Neural cell (in vitro differentiated cells): ENCODE measurements around the gene NYAP1. TPM values are rescaled to one million over a fixed set of nuclear protein-coding genes. Genes with fewer than 3 reads are reported as not detected.
"Not testable (repeated sequence)": the region's sequence is repeated elsewhere in the genome, so short reads cannot be mapped to it uniquely, and the experiment has no call there.

Source experiments
- H2AFZ ChIP-seq: fragments of 200-600, 300-800 bp; sonication (generic), shearing (Covaris generic); 2 replicates; pipeline ENCODE4 v1.6.0; 2014; ENCODE audit warnings: low read depth, mild to moderate bottlenecking, antibody characterized with exemption, low read length, moderate library complexity
- H3F3A ChIP-seq: fragments of 200-600 bp; shearing (Covaris generic); 2 replicates; pipeline ENCODE4 v1.6.1; 2016; ENCODE audit warnings: mild to moderate bottlenecking, moderate library complexity, mixed read lengths, antibody characterized with exemption, low read length; ENCODE audit not compliant: insufficient read depth, poor library complexity, severe bottlenecking
- H3K27ac ChIP-seq: fragments of 200-600, 300-800 bp; sonication (generic), shearing (Covaris generic); 2 replicates; pipeline ENCODE4 v1.5.1; 2014; ENCODE audit warnings: mild to moderate bottlenecking, low read length, moderate library complexity
- H3K27me3 ChIP-seq: fragments of 300-800, 200-600 bp; sonication (generic), shearing (Covaris generic); 2 replicates; pipeline ENCODE4 v1.6.0; 2014; ENCODE audit warnings: mild to moderate bottlenecking, low read depth, low read length, moderate library complexity; ENCODE audit not compliant: insufficient read depth
- H3K36me3 ChIP-seq: fragments of 300-800, 200-600 bp; sonication (generic), shearing (Covaris generic); 2 replicates; pipeline ENCODE4 v1.5.1; 2014; ENCODE audit warnings: mild to moderate bottlenecking, antibody characterized with exemption, low read length, moderate library complexity; ENCODE audit not compliant: insufficient read depth
- H3K4me2 ChIP-seq: fragments of 300-800, 200-600 bp; sonication (generic), shearing (Covaris generic); 2 replicates; pipeline ENCODE4 v1.6.0; 2014; ENCODE audit warnings: mild to moderate bottlenecking, low read length
- H3K4me3 ChIP-seq: fragments of 300-800, 200-600 bp; sonication (generic), shearing (Covaris generic); 2 replicates; pipeline ENCODE4 v1.5.1; 2014; ENCODE audit warnings: mild to moderate bottlenecking, low read length, moderate library complexity
- H3K79me2 ChIP-seq: fragments of 200-600 bp; shearing (Covaris generic); replicated peaks from 2 replicates; pipeline ENCODE4 v1.6.0; 2014; ENCODE audit warnings: mild to moderate bottlenecking, low read length, moderate library complexity; ENCODE audit not compliant: insufficient read depth
- H3K9ac ChIP-seq: fragments of 300-800, 200-600 bp; sonication (generic), shearing (Covaris generic); 2 replicates; pipeline ENCODE4 v1.6.1; 2016; ENCODE audit warnings: mild to moderate bottlenecking, low read length, mixed read lengths
- H3K9me2 ChIP-seq: fragments of 200-600 bp; shearing (Covaris generic); 2 replicates; pipeline ENCODE4 v1.6.1; 2016; ENCODE audit warnings: mild to moderate bottlenecking, low read length, mixed read lengths; ENCODE audit not compliant: insufficient read depth
- H3K9me3 ChIP-seq: fragments of 200-600, 300-800 bp; sonication (generic), shearing (Covaris generic); 2 replicates; pipeline ENCODE4 v1.6.1; 2016; ENCODE audit warnings: mild to moderate bottlenecking, mixed run types, low read length, moderate library complexity, mixed read lengths
- H4K20me1 ChIP-seq: fragments of 200-600 bp; shearing (Covaris generic); 2 replicates; pipeline ENCODE4 v1.6.1; 2016; ENCODE audit warnings: mild to moderate bottlenecking, mixed run types; ENCODE audit not compliant: insufficient read depth
- CTCF ChIP-seq: fragments of 450-650 bp; IDR thresholded peaks from 2 replicates; pipeline ENCODE4 v1.5.1; 2014; ENCODE audit warnings: antibody characterized with exemption, mild to moderate bottlenecking, moderate library complexity; ENCODE audit not compliant: poor library complexity, severe bottlenecking
- EP300 ChIP-seq: fragments of 450-650 bp; conservative IDR thresholded peaks from 2 replicates; pipeline ENCODE4 v1.6.1; 2014; ENCODE audit warnings: antibody characterized with exemption, mild to moderate bottlenecking, moderate library complexity; ENCODE audit not compliant: poor library complexity, severe bottlenecking
- EZH2 ChIP-seq: fragments of 200-600, 300-800 bp; shearing (Covaris generic), sonication (generic); IDR thresholded peaks from 2 replicates; pipeline ENCODE4 v1.6.1; 2014; ENCODE audit warnings: antibody characterized with exemption, low read length, borderline replicate concordance, mild to moderate bottlenecking; ENCODE audit not compliant: insufficient read depth, poor library complexity, severe bottlenecking
- MXI1 ChIP-seq: fragments of 450-650 bp; conservative IDR thresholded peaks from 2 replicates; pipeline ENCODE4 v1.6.1; 2014; ENCODE audit warnings: antibody characterized with exemption, mild to moderate bottlenecking; ENCODE audit not compliant: poor library complexity, severe bottlenecking
- POLR2AphosphoS5 ChIP-seq: IDR thresholded peaks from 2 replicates; pipeline ENCODE4 v1.6.1; 2012
- RAD21 ChIP-seq: fragments of 450-650 bp; conservative IDR thresholded peaks from 2 replicates; pipeline ENCODE4 v1.6.1; 2014; ENCODE audit warnings: antibody characterized with exemption, mild to moderate bottlenecking, moderate library complexity
- REST ChIP-seq: IDR thresholded peaks from 2 replicates; pipeline ENCODE4 v1.6.1; 2012; ENCODE audit warnings: borderline replicate concordance
- SMC3 ChIP-seq: fragments of 450-650 bp; conservative IDR thresholded peaks from 2 replicates; pipeline ENCODE4 v1.6.1; 2014; ENCODE audit warnings: antibody characterized with exemption, mild to moderate bottlenecking, moderate library complexity; ENCODE audit not compliant: poor library complexity
- TAF1 ChIP-seq: IDR thresholded peaks from 2 replicates; pipeline ENCODE4 v1.6.1; 2012; ENCODE audit warnings: low read depth
- polyA plus RNA-seq: library from polyadenylated mRNA; depleted of rRNA; stranded (reverse); fragments of >200 nt; gene quantifications from 2 replicates; pipeline ENCODE4 v1.2.3, GENCODE V29; 2014

Gene NYAP1
- polyA plus RNA-seq, 1 donor from 2014 or later, result 70.1 TPM

GRCh38 chr7:100446040-100446439 is 37.7 kb upstream of the NYAP1 start:
- Histone ChIP-seq H3K27me3 (no peaks in the 10 kb centered on the region), H2AFZ (no peak overlapping the region), H3K9me2 (no peaks in the 10 kb centered on the region), H3K9me3 (no peaks in the 10 kb centered on the region), H3K4me3 (no peak overlapping the region), H3K4me2 (no peak overlapping the region), H3K36me3 (no peaks in the 10 kb centered on the region), H3K9ac (no peak overlapping the region), H4K20me1 (no peaks in the 10 kb centered on the region), H3K27ac (no peak overlapping the region), H3F3A (no peaks in the 10 kb centered on the region), H3K79me2 (no peaks in the 10 kb centered on the region)
- TF ChIP-seq TAF1 (no peak), EP300 (no peak), EZH2 (no peak)

- not testable (repeated sequence) for H3K9me3 ChIP-seq, H3K9me2 ChIP-seq, H3F3A ChIP-seq, H3K4me2 ChIP-seq, H3K9ac ChIP-seq, H4K20me1 ChIP-seq, H3K79me2 ChIP-seq, H3K36me3 ChIP-seq, H3K4me3 ChIP-seq, H3K27me3 ChIP-seq, H2AFZ ChIP-seq, H3K27ac ChIP-seq
Observed at GRCh38 chr7:100447363-100447762, 36.4 kb upstream of the NYAP1 start.

GRCh38 chr7:100449190-100449795 is 34.4 kb upstream of the NYAP1 start:
- H2AFZ ChIP-seq, result no peak overlapping the region
- no peak overlapping the region for H3K4me3 ChIP-seq
- H3K9ac ChIP-seq, result no peak overlapping the region

More at GRCh38 chr7:100449190-100449795, 34.4 kb upstream of the NYAP1 start:
- no peak overlapping the region for H3K27ac ChIP-seq
- H3K27me3 ChIP-seq, result no peaks in the 10 kb centered on the region
- H3K36me3 ChIP-seq, result no peaks in the 10 kb centered on the region
- H3K79me2 ChIP-seq, result no peaks in the 10 kb centered on the region
- H3K9me2 ChIP-seq, result no peaks in the 10 kb centered on the region
- H3K4me2 ChIP-seq, result no peak overlapping the region
- no peaks in the 10 kb centered on the region for H4K20me1 ChIP-seq
- no peaks in the 10 kb centered on the region for H3K9me3 ChIP-seq
- TF ChIP-seq EZH2 (no peak), RAD21 (no peak), CTCF (no peak), MXI1 (no peak), SMC3 (no peak), REST (no peak), EP300 (no peak), POLR2AphosphoS5 (no peak), TAF1 (no peak)
- H3F3A ChIP-seq, result no peaks in the 10 kb centered on the region
